Amygdala (tissue), 56 donors: ENCODE measurements around the gene NAPB.

Experiments
- DNase-seq, 56 donors: peaks; one replicate each; lab custom pipeline; 2025; lab: John Stamatoyannopoulos, UW

The NAPB gene

GRCh38 chr20:23370274-23370673 is 51.0 kb downstream of the NAPB start:
- no peak for DNase-seq

- DNase-seq, result no peak
These were observed 52.0 kb downstream of the NAPB start for GRCh38 chr20:23369072-23369823.

- no peak for DNase-seq
These were observed 52.8 kb downstream of the NAPB start for GRCh38 chr20:23368316-23369071.

GRCh38 chr20:23367770-23368169 is 53.5 kb downstream of the NAPB start:
- DNase-seq, result no peak

GRCh38 chr20:23366384-23366783 is 54.9 kb downstream of the NAPB start:
- DNase-seq, result no peak

GRCh38 chr20:23365390-23366165 is 55.7 kb downstream of the NAPB start:
- DNase-seq, result no peak

GRCh38 chr20:23363257-23363649 is 58.0 kb downstream of the NAPB start:
- DNase-seq, result peak in 1 of 56 donors; percentile 21

- peak in 19 of 56 donors; percentile 14 to 68 (median 46) for DNase-seq
These were observed 58.7 kb downstream of the NAPB start for GRCh38 chr20:23362392-23363256.

- peak; percentile 77 to 100 (median 97) for DNase-seq
These were observed 59.6 kb downstream of the NAPB start, which contains the start of gene GZF1 for GRCh38 chr20:23361476-23362391. GZF1 (plus strand) TSS chr20:23362182; CDS start chr20:23364384, 2,202 bp downstream.

- DNase-seq, result peak in 1 of 56 donors; percentile 45
These were observed 60.2 kb downstream of the NAPB start for GRCh38 chr20:23361119-23361475.

- no peak for DNase-seq
These were observed 60.8 kb downstream of the NAPB start for GRCh38 chr20:23360531-23360930.

GRCh38 chr20:23358923-23359593 is 62.2 kb downstream of the NAPB start:
- DNase-seq, result no peak

GRCh38 chr20:23358563-23358906 is 62.8 kb downstream of the NAPB start:
- no peak for DNase-seq

- DNase-seq, result peak; percentile 58 to 100 (median 98)
These were observed 63.3 kb downstream of the NAPB start for GRCh38 chr20:23357767-23358562.

- DNase-seq, result no peak
These were observed 65.1 kb downstream of the NAPB start for GRCh38 chr20:23356203-23356602.

- DNase-seq, result peak in 30 of 56 donors; percentile 21 to 68 (median 42)
These were observed 70.1 kb downstream of the NAPB start for GRCh38 chr20:23350904-23351838.
